Mesodermal cell (in vitro differentiated cells): ENCODE data around the gene ELOVL2.

Experiments
- H3K27ac ChIP-seq: 2 replicates; pipeline ENCODE4 v1.7.0; 2013; ENCODE audit warnings: mild to moderate bottlenecking, low read depth, low read length, moderate library complexity; ENCODE audit not compliant: severe bottlenecking
- H3K36me3 ChIP-seq: 2 replicates; pipeline ENCODE4 v1.7.1; 2013; ENCODE audit warnings: mild to moderate bottlenecking, low read length, moderate library complexity; ENCODE audit not compliant: control insufficient read depth, insufficient read depth
- H3K4me1 ChIP-seq: one replicate; pipeline ENCODE4 v1.7.1; 2013; ENCODE audit warnings: mild to moderate bottlenecking, low read length; ENCODE audit not compliant: insufficient read depth, control insufficient read depth, poor library complexity, severe bottlenecking
- H3K4me3 ChIP-seq: 2 replicates; pipeline ENCODE4 v1.7.0; 2013; ENCODE audit warnings: low read length, control low read depth, mild to moderate bottlenecking; ENCODE audit not compliant: insufficient read depth, poor library complexity, severe bottlenecking; ENCODE audit errors: extremely low read depth
- H3K9me3 ChIP-seq: 2 replicates; pipeline ENCODE4 v1.7.1; 2013; ENCODE audit warnings: mild to moderate bottlenecking, low read length, moderate library complexity; ENCODE audit not compliant: control insufficient read depth
- WGBS, 2 experiments: methylation state at CpG; one replicate each; pipeline ENCODE4 v1.1.5; 2013; ENCODE audit warnings: missing lambda C conversion rate in 2 of 2; ENCODE audit not compliant: insufficient coverage in 2 of 2; 5-methylcytosine and 5-hydroxymethylcytosine counted together

Gene ELOVL2

GRCh38 chr6:11021714-11022113 lies 22.4 kb downstream of the ELOVL2 start:
- no peaks in the 10 kb centered on the region for H3K36me3 ChIP-seq
- no peak overlapping the region for H3K4me3 ChIP-seq
- H3K4me1 ChIP-seq = peaks cover 6% of the 10 kb centered on the region
- H3K9me3 ChIP-seq = no peaks in the 10 kb centered on the region
- 75 to 79% methylated on average over 5 of the region's 7 CpGs for WGBS, 2 experiments
- no peak overlapping the region for H3K27ac ChIP-seq

GRCh38 chr6:11021003-11021402 lies 23.1 kb downstream of the ELOVL2 start:
- Histone ChIP-seq H3K27ac (no peak overlapping the region), H3K36me3 (no peaks in the 10 kb centered on the region), H3K4me3 (no peak overlapping the region), H3K9me3 (no peaks in the 10 kb centered on the region), H3K4me1 (no peaks in the 10 kb centered on the region)
- 86 to 100% methylated on average over 1 of the region's 2 CpGs for WGBS, 2 experiments

GRCh38 chr6:11018225-11018624 lies 25.9 kb downstream of the ELOVL2 start:
- Histone ChIP-seq H3K4me3 (no peak overlapping the region), H3K27ac (no peak overlapping the region), H3K9me3 (no peaks in the 10 kb centered on the region), H3K36me3 (no peaks in the 10 kb centered on the region), H3K4me1 (peaks cover 7% of the 10 kb centered on the region)
- WGBS, 2 experiments = 89 to 100% methylated on average over 1 to 2 of the region's 2 CpGs

- H3K27ac ChIP-seq = no peak overlapping the region
- H3K4me1 ChIP-seq = peaks cover 14% of the 10 kb centered on the region
- no peaks in the 10 kb centered on the region for H3K9me3 ChIP-seq
- 100% methylated on average over 3 of the region's 3 CpGs for WGBS, 2 experiments
- no peak overlapping the region for H3K4me3 ChIP-seq
- H3K36me3 ChIP-seq = no peaks in the 10 kb centered on the region
Measured at GRCh38 chr6:11017090-11017489, 27.0 kb downstream of the ELOVL2 start.

GRCh38 chr6:11016452-11016851 lies 27.7 kb downstream of the ELOVL2 start:
- Histone ChIP-seq H3K27ac (no peak overlapping the region), H3K9me3 (no peaks in the 10 kb centered on the region), H3K4me3 (no peak overlapping the region), H3K4me1 (peaks cover 20% of the 10 kb centered on the region), H3K36me3 (no peaks in the 10 kb centered on the region)
- no CpG with 5 or more reads among the region's 1 CpG for WGBS, 2 experiments

GRCh38 chr6:11015102-11015501 lies 29.0 kb downstream of the ELOVL2 start:
- Histone ChIP-seq H3K9me3 (no peaks in the 10 kb centered on the region), H3K4me1 (peaks cover 27% of the 10 kb centered on the region), H3K27ac (no peak overlapping the region), H3K36me3 (no peaks in the 10 kb centered on the region), H3K4me3 (no peak overlapping the region)

- Histone ChIP-seq H3K4me1 (peaks cover 41% of the 10 kb centered on the region), H3K27ac (no peak overlapping the region), H3K36me3 (no peaks in the 10 kb centered on the region), H3K4me3 (no peak overlapping the region), H3K9me3 (no peaks in the 10 kb centered on the region)
- 86% methylated on average over 1 of the region's 3 CpGs; no CpG with 5 or more reads in 1 of the 2 experiments for WGBS, 2 experiments
Measured at GRCh38 chr6:11013721-11014070, 30.4 kb downstream of the ELOVL2 start.

GRCh38 chr6:11012976-11013720 lies 31.0 kb downstream of the ELOVL2 start:
- H3K27ac ChIP-seq = no peak overlapping the region
- no peaks in the 10 kb centered on the region for H3K9me3 ChIP-seq
- H3K36me3 ChIP-seq = no peaks in the 10 kb centered on the region
- H3K4me3 ChIP-seq = no peak overlapping the region
- WGBS, 2 experiments = 87 to 100% methylated on average over 2 to 3 of the region's 5 CpGs
- peaks cover 47% of the 10 kb centered on the region for H3K4me1 ChIP-seq

GRCh38 chr6:11012295-11012754 lies 31.8 kb downstream of the ELOVL2 start:
- WGBS, 2 experiments = no CpG with 5 or more reads among the region's 5 CpGs
- Histone ChIP-seq H3K36me3 (no peaks in the 10 kb centered on the region), H3K4me1 (peaks cover 55% of the 10 kb centered on the region), H3K27ac (no peak overlapping the region), H3K9me3 (no peaks in the 10 kb centered on the region), H3K4me3 (no peak overlapping the region)

GRCh38 chr6:11011787-11012234 lies 32.3 kb downstream of the ELOVL2 start:
- H3K4me3 ChIP-seq = no peak overlapping the region
- 26 to 52% methylated on average over 2 to 6 of the region's 8 CpGs for WGBS, 2 experiments
- H3K27ac ChIP-seq = no peak overlapping the region
- H3K9me3 ChIP-seq = no peaks in the 10 kb centered on the region
- H3K4me1 ChIP-seq = peaks cover 60% of the 10 kb centered on the region
- no peaks in the 10 kb centered on the region for H3K36me3 ChIP-seq

- peaks cover 62% of the 10 kb centered on the region for H3K4me1 ChIP-seq
- no peak overlapping the region for H3K4me3 ChIP-seq
- no peaks in the 10 kb centered on the region for H3K9me3 ChIP-seq
- no peaks in the 10 kb centered on the region for H3K36me3 ChIP-seq
- H3K27ac ChIP-seq = peak overlapping the region; percentile 76
- 31 to 45% methylated on average over 6 of the region's 6 CpGs for WGBS, 2 experiments
Measured at GRCh38 chr6:11009353-11009752, 34.8 kb downstream of the ELOVL2 start.
